Measurements from ENCODE around the gene EGLN1.

The EGLN1 gene

DNA sequence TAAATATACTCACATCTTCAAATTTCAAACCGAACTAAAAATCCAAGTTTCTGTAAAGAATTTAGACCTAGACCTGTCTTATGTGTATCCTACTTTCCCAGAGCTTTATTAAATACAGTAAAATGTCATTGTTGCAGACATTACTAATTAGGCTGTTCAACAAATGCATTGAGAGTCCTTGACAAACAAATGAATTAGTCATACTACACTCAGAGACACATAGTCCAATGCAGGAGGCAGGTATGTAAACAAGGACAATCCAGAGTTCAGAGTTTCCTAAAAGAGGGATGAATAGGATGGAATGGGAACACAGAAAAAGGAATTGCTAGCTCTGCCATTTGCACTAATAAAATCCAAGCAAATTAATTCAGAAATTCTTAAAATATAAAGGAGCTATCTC is 1.6 kb upstream of the EGLN1 start:
- H3K4me3 ChIP-seq (ENCODE audit: low read length) = no peak overlapping the region
- DNase-seq (ENCODE audit: low read depth, low spot score) = no peak

GRCh38 chr1:231422798-231423309 is 767 bp upstream of the EGLN1 start:
- DNase-seq (ENCODE audit: low read depth, low spot score) = no peak
- peak overlapping the region; percentile 62 for H3K4me3 ChIP-seq (ENCODE audit: low read length)

- DNase-seq (ENCODE audit: low read depth, low spot score) = no peak
- H3K4me3 ChIP-seq (ENCODE audit: low read length) = peak overlapping the region; percentile 62
Measured at GRCh38 chr1:231421546-231421970, 529 bp downstream of the EGLN1 start.

- peak overlapping the region; percentile 62 for H3K4me3 ChIP-seq (ENCODE audit: low read length)
- DNase-seq (ENCODE audit: low read depth, low spot score) = no peak
Measured at GRCh38 chr1:231420959-231421545, 1.0 kb downstream of the EGLN1 start.

- no peak for DNase-seq (ENCODE audit: low read depth, low spot score)
Measured at GRCh38 chr1:231420299-231420958, 1.7 kb downstream of the EGLN1 start.

DNA sequence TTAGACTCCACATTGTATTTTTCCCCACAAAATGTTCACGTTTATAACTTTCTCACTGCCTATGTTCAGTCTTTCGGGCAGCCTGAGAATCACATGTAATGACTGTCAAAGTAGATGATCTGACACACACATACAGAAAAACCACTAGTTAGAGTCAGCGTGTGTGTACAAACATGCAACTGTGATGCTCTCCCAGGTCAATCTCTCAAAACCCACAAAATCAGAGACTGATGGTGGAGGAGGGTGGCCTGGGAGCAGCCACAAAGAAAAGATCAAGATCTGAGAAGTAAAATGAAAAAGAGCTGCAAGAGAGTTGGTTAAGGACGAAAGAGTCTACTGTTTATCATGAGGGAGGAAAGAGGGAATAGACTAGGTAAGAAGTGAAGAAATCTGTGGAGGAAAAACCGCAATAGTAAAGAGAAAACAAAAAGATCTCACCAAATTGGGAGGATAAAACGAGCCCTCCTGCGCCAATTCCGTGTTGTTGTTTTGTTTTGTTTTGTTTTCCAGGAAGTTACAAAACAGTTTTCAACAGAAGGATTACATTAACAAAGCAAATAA is 2.3 kb downstream of the EGLN1 start:
- DNase-seq (ENCODE audit: low read depth, low spot score) = no peak
- peak overlapping the region; percentile 62 for H3K4me3 ChIP-seq (ENCODE audit: low read length)

More at GRCh38 chr1:231420299-231420958, 1.7 kb downstream of the EGLN1 start:
- peak overlapping the region; percentile 62 for H3K4me3 ChIP-seq (ENCODE audit: low read length)

DNA sequence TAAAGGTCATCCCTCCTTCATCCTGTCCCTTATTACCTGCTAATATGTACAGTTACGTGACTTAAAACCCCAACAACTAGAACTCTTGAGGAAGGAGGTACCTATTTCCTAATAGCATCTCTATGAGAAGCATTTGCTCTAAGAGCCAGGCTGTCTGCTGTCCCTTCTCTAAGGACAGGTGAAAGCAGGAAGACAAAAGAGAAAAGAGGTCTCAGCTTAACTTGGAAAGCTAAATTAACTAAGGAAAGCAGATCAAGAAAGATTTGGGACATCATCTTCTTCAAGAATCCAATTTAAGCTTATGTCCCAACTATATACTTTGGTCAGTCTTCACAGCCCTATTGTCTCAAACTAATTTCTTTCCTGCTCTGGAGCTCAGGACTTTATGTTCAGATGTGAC is 2.9 kb downstream of the EGLN1 start:
- DNase-seq (ENCODE audit: low read depth, low spot score) = no peak
- H3K4me3 ChIP-seq (ENCODE audit: low read length) = no peak overlapping the region

DNA sequence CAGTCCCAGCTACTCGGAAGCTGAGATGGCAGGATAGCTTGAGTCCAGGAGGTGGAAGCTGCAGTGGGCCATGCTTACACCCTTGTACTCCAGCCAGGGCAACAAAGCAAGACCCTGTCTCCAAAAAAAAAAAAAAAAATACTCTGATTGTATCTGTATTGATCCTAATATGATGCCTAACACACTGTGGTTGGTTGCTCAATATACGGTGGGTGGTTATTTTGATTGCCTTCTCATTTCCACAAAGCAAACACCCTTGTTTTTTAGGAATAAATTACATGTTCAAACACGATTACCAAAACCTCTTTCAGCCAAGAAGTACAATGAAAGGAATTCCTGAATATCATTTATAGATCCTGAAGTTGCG is 3.4 kb downstream of the EGLN1 start:
- DNase-seq (ENCODE audit: low read depth, low spot score) = no peak
- no peak overlapping the region for H3K4me3 ChIP-seq (ENCODE audit: low read length)

- no peak overlapping the region for H3K4me3 ChIP-seq (ENCODE audit: low read length)
- DNase-seq (ENCODE audit: low read depth, low spot score) = no peak
Measured at GRCh38 chr1:231418101-231418740, 3.9 kb downstream of the EGLN1 start.

- no peak overlapping the region for H3K4me3 ChIP-seq (ENCODE audit: low read length)
- no peak for DNase-seq (ENCODE audit: low read depth, low spot score)
Measured at GRCh38 chr1:231417513-231417912, 4.6 kb downstream of the EGLN1 start.

DNA sequence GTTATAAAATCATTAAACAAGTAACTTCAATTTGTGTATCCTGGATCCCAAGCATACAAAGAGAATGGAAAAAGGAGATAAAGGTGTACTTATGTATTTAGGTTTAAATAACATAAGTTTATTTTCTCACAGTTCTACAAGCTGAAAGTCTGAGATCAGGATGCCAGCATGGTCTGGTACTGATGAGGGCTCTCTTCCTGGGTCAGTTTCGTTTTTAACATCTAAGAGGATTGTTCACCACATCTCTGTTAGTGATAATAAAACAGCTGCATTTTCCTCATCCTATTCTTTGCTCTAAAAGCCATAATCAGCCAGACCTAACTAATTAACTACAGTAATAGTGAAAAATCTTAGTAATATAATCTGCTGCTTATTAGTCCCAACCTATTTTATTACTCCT is 5.2 kb downstream of the EGLN1 start:
- DNase-seq (ENCODE audit: low read depth, low spot score) = no peak
- H3K4me3 ChIP-seq (ENCODE audit: low read length) = no peak overlapping the region

- H3K4me3 ChIP-seq (ENCODE audit: low read length) = no peak overlapping the region
- DNase-seq (ENCODE audit: low read depth, low spot score) = no peak
Measured at GRCh38 chr1:231415018-231415583, 7.0 kb downstream of the EGLN1 start.

- no peak for DNase-seq (ENCODE audit: low read depth, low spot score)
- no peak overlapping the region for H3K4me3 ChIP-seq (ENCODE audit: low read length)
Measured at GRCh38 chr1:231414260-231415016, 7.6 kb downstream of the EGLN1 start.

DNA sequence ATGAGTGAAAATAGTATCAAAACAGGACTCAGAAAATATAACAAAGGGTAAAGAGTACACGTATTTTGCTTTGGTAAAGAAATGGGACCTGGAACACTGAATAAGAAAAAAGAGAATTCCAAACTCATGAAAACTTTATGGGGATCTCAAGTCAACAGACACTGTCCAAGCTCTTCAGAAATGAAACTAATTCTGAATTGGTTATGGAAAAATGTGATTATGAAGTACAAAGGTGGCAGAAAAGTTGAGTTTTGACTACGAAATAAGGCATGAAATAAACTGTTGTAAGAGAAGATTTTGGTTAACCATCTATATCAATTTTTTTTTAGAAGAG is 8.4 kb downstream of the EGLN1 start:
- no peak for DNase-seq (ENCODE audit: low read depth, low spot score)
- H3K4me3 ChIP-seq (ENCODE audit: low read length) = no peak overlapping the region

DNA sequence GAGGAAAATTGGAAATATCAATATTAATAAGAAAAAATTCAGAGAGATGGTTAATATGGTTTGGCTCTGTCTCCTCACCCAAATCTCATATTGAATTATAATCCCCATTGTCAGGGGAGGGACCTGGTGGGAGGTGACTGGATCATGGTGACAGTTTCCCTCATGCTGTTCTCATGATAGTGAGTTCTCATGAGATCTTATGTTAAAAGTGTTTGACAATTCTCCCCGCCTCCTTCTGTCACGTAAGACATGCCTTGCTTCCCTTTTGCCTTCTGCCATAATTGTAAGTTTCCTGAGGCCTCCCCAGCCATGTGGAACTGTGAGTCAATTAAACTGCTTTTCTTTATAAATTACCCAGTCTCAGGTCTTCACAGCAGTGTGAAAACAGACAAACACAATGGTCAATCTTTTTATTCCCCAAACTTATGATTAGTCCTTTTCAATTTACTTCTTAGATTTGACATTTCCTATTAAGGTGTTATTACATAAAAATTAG is 11.0 kb downstream of the EGLN1 start:
- DNase-seq (ENCODE audit: low read depth, low spot score) = no peak
- H3K4me3 ChIP-seq (ENCODE audit: low read length) = no peak overlapping the region

- H3K4me3 ChIP-seq (ENCODE audit: low read length) = no peak overlapping the region
- DNase-seq (ENCODE audit: low read depth, low spot score) = no peak
Measured at GRCh38 chr1:231410036-231410612, 12.0 kb downstream of the EGLN1 start.

- H3K4me3 ChIP-seq (ENCODE audit: low read length) = no peak overlapping the region
- no peak for DNase-seq (ENCODE audit: low read depth, low spot score)
Measured at GRCh38 chr1:231408528-231409094, 13.5 kb downstream of the EGLN1 start.

- H3K4me3 ChIP-seq (ENCODE audit: low read length) = no peak overlapping the region
- no peak for DNase-seq (ENCODE audit: low read depth, low spot score)
Measured at GRCh38 chr1:231407547-231408396, 14.3 kb downstream of the EGLN1 start.
